SK-N-MC (cell line): Measurements from ENCODE around the gene IL17RA.

Experiments used
- EZH2 ChIP-seq: fragments of 200-600 bp; sonication (generic); IDR thresholded peaks from one replicate; pipeline ENCODE4 v1.6.1; 2017; ENCODE audit warnings: antibody characterized with exemption
- FOXP2 ChIP-seq: optimal IDR thresholded peaks from 2 replicates; pipeline ENCODE3; 2011; ENCODE audit warnings: mild to moderate bottlenecking, moderate library complexity; ENCODE audit not compliant: insufficient read depth; ENCODE audit errors: extremely low read length, control extremely low read depth
- POLR2AphosphoS5 ChIP-seq: IDR thresholded peaks from 2 replicates; pipeline ENCODE4 v1.6.1; 2012; ENCODE audit warnings: mild to moderate bottlenecking, low read depth, low read length, borderline replicate concordance

- TF ChIP-seq EZH2, result no peak
- no peak for TF ChIP-seq POLR2AphosphoS5
- TF ChIP-seq FOXP2, result no peak
Observed at GRCh38 chr22:17149076-17149815, 64.4 kb downstream of the IL17RA start.
